Gastrocnemius medialis (tissue), 4 donors: ENCODE results near the gene ZYX.

Experiments used
- CTCF ChIP-seq, 5 experiments: fragments of 450-650 bp in 3 of 5; fragments of 200-600 bp in 2 of 5; sonication (generic) in 2 of 5; IDR thresholded peaks in 4 of 5; conservative IDR thresholded peaks in 1 of 5; 1 replicate in 4 of 5; 2 replicates in 1 of 5; pipeline ENCODE4 v1.5.1; 2016 to 2019; ENCODE audit warnings: antibody characterized with exemption in 5 of 5, mild to moderate bottlenecking in 3 of 5, moderate library complexity in 3 of 5
- POLR2A ChIP-seq, 2 donors: fragments of 450-650 bp; IDR thresholded peaks; one replicate each; pipeline ENCODE4 v1.6.1; 2017; ENCODE audit warnings: antibody characterized with exemption in 2 of 2, mild to moderate bottlenecking in 2 of 2, moderate library complexity in 2 of 2

DNA sequence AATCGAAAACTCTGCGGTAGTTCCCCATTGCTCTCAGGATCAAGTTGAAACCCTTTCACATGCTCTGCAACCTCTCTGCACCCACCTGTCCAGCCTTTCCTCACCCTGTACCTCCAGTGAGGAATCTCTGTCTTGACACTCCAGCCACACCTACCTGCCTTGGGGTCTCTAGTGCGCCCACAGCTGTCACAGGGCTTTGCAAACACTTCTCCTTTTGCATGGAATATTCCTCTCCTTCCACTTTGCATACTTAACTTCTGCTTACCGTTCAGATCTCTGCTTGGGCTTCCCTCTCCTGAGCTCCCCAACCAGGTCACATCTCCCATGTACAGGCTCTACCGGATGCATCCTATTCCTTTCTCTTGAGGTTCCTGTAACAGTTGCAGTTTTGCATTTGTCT is 6.6 kb upstream of the ZYX start:
- TF ChIP-seq CTCF (IDR thresholded peaks at IDR 0.05 in 4 of 5, conservative IDR thresholded peaks at IDR 0.05 in 1 of 5): no peak
- no peak for TF ChIP-seq POLR2A (IDR thresholded peaks at IDR 0.05)
